Nephron progenitor cell (in vitro differentiated cells): Measurements from ENCODE around the gene CNTNAP4.

Source experiments
- DNase-seq: peaks from one replicate; pipeline ENCODE4 v3.0.0; 2021
- H3K27ac Mint-ChIP-seq: 2 replicates; pipeline ENCODE4 v1.8.0; 2021; ENCODE audit warnings: mild to moderate bottlenecking, moderate library complexity, mixed read lengths
- H3K27me3 Mint-ChIP-seq: 2 replicates; pipeline ENCODE4 v1.8.0; 2021; ENCODE audit warnings: mild to moderate bottlenecking, low read depth, mixed read lengths; ENCODE audit not compliant: poor library complexity
- H3K36me3 Mint-ChIP-seq: 2 replicates; pipeline ENCODE4 v1.8.0; 2021; ENCODE audit warnings: low read depth, mixed read lengths
- H3K4me1 Mint-ChIP-seq: 2 replicates; pipeline ENCODE4 v1.8.0; 2021; ENCODE audit warnings: mixed read lengths
- H3K4me3 Mint-ChIP-seq: 2 replicates; pipeline ENCODE4 v1.8.0; 2021; ENCODE audit warnings: mild to moderate bottlenecking, moderate library complexity, mixed read lengths
- H3K9me3 Mint-ChIP-seq: 2 replicates; pipeline ENCODE4 v1.8.0; 2021; ENCODE audit warnings: mild to moderate bottlenecking, moderate library complexity, mixed read lengths
- CTCF ChIP-seq: fragments of 200-600 bp; sonication (generic); IDR thresholded peaks from 2 replicates; pipeline ENCODE4 v1.5.0; 2021; ENCODE audit warnings: antibody characterized with exemption

Gene CNTNAP4

GRCh38 chr16:76565542-76565941, 288.3 kb downstream of the CNTNAP4 start:
- H3K9me3 Mint-ChIP-seq, result no peaks in the 10 kb centered on the region
- TF ChIP-seq CTCF, result no peak
- H3K4me3 Mint-ChIP-seq, result no peak overlapping the region
- no peak for DNase-seq
- peaks cover 6% of the 10 kb centered on the region for H3K27me3 Mint-ChIP-seq
- H3K27ac Mint-ChIP-seq, result no peak overlapping the region
- H3K36me3 Mint-ChIP-seq, result no peaks in the 10 kb centered on the region
- H3K4me1 Mint-ChIP-seq, result no peaks in the 10 kb centered on the region

GRCh38 chr16:76571755-76572154, 294.6 kb downstream of the CNTNAP4 start:
- Mint-ChIP-seq H3K27ac (no peak overlapping the region), H3K4me3 (no peak overlapping the region)

GRCh38 chr16:76573281-76573680, 296.1 kb downstream of the CNTNAP4 start:
- peaks cover 3% of the 10 kb centered on the region for H3K27me3 Mint-ChIP-seq
- no peaks in the 10 kb centered on the region for H3K36me3 Mint-ChIP-seq
- no peak overlapping the region for H3K27ac Mint-ChIP-seq
- no peaks in the 10 kb centered on the region for H3K9me3 Mint-ChIP-seq
- DNase-seq, result no peak
- peaks cover 21% of the 10 kb centered on the region for H3K4me1 Mint-ChIP-seq
- H3K4me3 Mint-ChIP-seq, result no peak overlapping the region
- no peak for TF ChIP-seq CTCF

More at GRCh38 chr16:76571755-76572154, 294.6 kb downstream of the CNTNAP4 start:
- Mint-ChIP-seq H3K27me3 (peaks cover 6% of the 10 kb centered on the region), H3K36me3 (no peaks in the 10 kb centered on the region), H3K9me3 (no peaks in the 10 kb centered on the region), H3K4me1 (peaks cover 13% of the 10 kb centered on the region)
- DNase-seq, result no peak
- TF ChIP-seq CTCF, result no peak

- H3K4me1 Mint-ChIP-seq, result peaks cover 21% of the 10 kb centered on the region
- H3K27me3 Mint-ChIP-seq, result peaks cover 3% of the 10 kb centered on the region
- H3K36me3 Mint-ChIP-seq, result no peaks in the 10 kb centered on the region
- no peak for DNase-seq
- no peak for TF ChIP-seq CTCF
- no peak overlapping the region for H3K4me3 Mint-ChIP-seq
- no peaks in the 10 kb centered on the region for H3K9me3 Mint-ChIP-seq
- H3K27ac Mint-ChIP-seq, result no peak overlapping the region
These were observed 297.4 kb downstream of the CNTNAP4 start for GRCh38 chr16:76574651-76575050.

GRCh38 chr16:76576526-76576925, 299.3 kb downstream of the CNTNAP4 start:
- Mint-ChIP-seq H3K27me3 (no peaks in the 10 kb centered on the region), H3K4me3 (no peak overlapping the region), H3K4me1 (peaks cover 21% of the 10 kb centered on the region), H3K36me3 (no peaks in the 10 kb centered on the region), H3K27ac (no peak overlapping the region), H3K9me3 (no peaks in the 10 kb centered on the region)
- no peak for TF ChIP-seq CTCF
- no peak for DNase-seq

- Mint-ChIP-seq H3K4me1 (peaks cover 21% of the 10 kb centered on the region), H3K9me3 (no peaks in the 10 kb centered on the region), H3K4me3 (no peak overlapping the region), H3K36me3 (no peaks in the 10 kb centered on the region), H3K27me3 (no peaks in the 10 kb centered on the region), H3K27ac (peak overlapping the region; percentile 48)
- TF ChIP-seq CTCF, result no peak
- DNase-seq, result no peak
These were observed 299.8 kb downstream of the CNTNAP4 start for GRCh38 chr16:76577003-76577402.
